NCI-H187 treated with DMSO at 0.1 percent for 48 hours (cell line): ENCODE results near the gene ACLY.
"Not testable (repeated sequence)": the region's sequence is repeated elsewhere in the genome, so short reads cannot be mapped to it uniquely, and the experiment has no call there.

ENCODE experiments used
- DNase-seq: peaks from one replicate; lab custom pipeline; 2025; lab: John Stamatoyannopoulos, UW

ACLY gene

GRCh38 chr17:41829961-41830360, 88.8 kb downstream of the ACLY start:
- not testable (repeated sequence) for DNase-seq

- DNase-seq = no peak
These were observed 93.4 kb downstream of the ACLY start for GRCh38 chr17:41825175-41825845.

DNA sequence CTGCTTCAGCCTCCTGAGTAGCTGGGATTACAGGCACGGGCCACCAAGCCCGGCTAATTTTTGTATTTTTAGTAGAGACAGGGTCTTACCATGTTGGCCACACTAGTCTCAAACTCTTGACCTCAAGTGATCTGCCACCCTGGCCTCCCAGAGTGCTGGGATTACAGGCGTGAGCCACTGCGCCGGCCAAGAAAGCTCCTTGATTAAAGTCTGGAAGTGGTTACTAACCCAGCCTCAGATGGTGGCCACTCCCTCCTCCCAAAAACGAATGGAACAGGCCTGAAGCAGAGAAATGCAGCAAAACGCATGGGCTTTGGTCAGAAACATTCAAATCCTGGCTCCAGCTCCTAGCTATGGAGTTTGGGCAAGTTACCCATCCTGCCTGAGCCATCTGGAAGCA, 94.7 kb downstream of the ACLY start:
- DNase-seq = no peak

GRCh38 chr17:41823580-41823979, 95.2 kb downstream of the ACLY start:
- no peak for DNase-seq

- DNase-seq = no peak
These were observed 95.6 kb downstream of the ACLY start for GRCh38 chr17:41823141-41823524.

DNA sequence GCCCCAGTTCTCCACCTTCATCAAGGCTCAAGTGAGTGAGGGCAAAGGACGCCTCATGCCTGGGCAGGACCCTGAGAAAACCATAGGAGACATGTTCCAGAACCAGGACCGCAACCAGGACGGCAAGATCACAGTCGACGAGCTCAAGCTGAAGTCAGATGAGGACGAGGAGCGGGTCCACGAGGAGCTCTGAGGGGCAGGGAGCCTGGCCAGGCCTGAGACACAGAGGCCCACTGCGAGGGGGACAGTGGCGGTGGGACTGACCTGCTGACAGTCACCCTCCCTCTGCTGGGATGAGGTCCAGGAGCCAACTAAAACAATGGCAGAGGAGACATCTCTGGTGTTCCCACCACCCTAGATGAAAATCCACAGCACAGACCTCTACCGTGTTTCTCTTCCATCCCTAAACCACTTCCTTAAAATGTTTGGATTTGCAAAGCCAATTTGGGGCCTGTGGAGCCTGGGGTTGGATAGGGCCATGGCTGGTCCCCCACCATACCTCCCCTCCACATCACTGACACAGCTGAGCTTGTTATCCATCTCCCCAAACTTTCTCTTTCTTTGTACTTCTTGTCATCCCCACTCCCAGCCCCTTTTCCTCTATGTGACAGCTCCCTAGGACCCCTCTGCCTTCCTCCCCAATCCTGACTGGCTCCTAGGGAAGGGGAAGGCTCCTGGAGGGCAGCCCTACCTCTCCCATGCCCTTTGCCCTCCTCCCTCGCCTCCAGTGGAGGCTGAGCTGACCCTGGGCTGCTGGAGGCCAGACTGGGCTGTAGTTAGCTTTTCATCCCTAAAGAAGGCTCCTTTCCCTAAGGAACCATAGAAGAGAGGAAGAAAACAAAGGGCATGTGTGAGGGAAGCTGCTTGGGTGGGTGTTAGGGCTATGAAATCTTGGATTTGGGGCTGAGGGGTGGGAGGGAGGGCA, 96.3 kb downstream of the ACLY start:
- no peak for DNase-seq

DNA sequence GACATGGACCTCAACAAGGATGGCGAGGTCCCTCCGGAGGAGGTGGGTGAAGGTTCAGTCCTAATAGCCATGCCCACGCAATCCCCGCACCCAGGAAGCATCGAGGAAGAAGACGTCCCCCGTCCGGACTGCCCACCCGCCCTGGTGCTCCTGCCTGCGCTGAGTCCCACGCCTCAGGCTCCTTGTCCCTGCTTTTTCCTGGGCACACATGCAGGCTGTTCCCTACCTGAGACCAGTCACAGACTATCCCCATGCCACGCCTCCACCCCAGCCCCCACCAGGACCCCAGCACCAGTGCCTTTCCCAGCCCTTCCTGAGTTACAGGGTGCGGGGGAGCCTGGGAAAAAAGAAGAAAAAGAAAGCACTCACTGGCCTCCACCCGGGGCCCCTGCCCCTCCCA, 97.0 kb downstream of the ACLY start:
- no peak for DNase-seq

DNA sequence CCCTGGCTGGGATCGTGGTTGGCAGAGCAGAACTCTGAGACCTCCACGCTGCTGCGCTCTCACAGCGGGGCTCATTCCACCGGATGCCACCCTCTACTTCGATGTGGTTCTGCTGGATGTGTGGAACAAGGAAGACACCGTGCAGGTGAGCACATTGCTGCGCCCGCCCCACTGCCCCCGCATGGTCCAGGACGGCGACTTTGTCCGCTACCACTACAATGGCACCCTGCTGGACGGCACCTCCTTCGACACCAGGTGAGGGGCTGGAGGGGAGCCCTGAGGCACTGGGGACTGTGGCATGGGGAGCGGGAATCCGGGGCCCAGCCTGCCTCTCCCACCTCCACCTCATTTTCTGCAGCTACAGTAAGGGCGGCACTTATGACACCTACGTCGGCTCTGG, 100.7 kb downstream of the ACLY start:
- DNase-seq = no peak
